Hypothalamus (tissue), 51 donors: Measurements from ENCODE around the gene PREB.
"Not testable (repeated sequence)": the region's sequence is repeated elsewhere in the genome, so short reads cannot be mapped to it uniquely, and the experiment has no call there.

Experiments
- DNase-seq, 51 donors: peaks; one replicate each; lab custom pipeline; 2025; lab: John Stamatoyannopoulos, UW

PREB gene

GRCh38 chr2:27128668-27129571 lies 5.5 kb downstream of the PREB start:
- no peak for DNase-seq

DNA sequence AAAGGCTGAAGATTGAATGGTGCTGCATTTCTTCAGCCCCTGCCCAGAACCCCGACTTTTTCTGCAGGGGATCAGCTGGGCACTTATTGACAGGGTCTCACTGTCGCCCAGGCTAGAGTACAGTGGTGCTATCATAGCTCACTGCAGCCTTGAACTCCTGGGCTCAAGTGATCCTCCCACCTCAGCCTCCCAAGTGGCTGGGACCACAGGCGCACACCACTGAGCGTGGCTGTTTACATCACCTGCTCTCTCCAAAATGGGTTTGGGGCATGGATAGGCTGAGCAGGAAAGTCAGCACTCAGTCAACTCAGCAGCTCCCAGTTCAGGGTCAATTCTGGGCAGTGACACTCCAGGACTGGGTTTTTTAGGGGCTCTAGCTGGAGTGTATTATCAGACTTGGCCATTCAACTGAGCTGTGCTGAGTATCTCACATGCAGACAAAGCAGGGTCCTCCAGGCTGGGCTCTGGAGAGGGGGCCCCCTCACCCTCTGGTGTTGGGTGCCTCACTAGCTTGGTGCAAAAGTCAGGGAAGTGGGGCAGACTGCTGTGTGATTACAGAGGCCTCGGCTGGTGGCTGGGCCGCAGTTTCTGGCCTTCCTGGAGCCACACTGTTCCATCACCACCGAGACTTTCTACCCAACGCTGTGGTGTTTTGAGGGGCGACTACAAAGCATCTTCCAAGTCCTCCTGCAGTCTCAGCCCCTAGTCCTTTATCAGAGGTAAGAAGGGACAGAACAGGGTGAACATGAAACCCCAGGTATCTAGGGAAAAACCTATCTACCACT lies 6.4 kb downstream of the PREB start:
- DNase-seq: no peak

DNA sequence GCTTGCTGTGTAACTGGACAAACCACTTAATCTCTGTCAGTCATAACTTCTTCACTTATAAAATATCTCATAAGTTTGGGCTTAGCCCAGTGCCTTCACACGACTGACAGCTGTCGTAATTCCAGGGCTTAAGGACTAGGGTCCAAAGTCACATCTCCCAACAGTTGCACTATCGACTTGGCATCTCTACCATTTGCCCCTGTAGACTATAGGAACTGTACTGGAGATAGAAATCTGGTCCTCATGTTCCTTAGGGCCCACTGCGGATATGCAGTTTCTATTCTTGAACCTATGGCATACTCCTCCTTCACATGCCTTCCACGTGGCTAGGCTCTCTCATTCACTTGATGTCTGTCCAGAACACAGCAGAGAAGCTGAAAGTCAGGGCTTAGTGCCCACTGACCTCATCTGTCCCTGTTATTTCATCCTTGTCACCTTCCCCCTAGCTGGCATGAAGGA lies 8.2 kb downstream of the PREB start:
- DNase-seq: no peak

DNA sequence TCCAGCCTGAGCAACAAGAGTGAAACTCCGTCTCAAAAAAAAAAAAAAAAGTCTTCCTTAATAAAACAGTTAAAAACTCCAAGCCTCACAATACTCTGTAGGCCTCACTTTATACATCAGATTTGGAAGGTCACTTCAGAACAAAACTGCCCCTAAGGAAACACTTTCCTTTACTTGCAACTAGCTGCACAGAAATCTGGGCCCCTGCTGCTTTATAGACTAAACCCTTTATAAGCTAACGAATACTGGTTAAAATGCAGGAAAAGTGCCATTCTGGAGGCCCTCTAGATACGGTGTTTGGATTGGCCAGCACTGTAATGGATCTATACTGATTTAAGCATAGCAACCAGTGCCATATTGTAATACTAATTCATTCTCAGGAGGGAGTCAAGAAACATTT lies 9.3 kb downstream of the PREB start:
- DNase-seq: no peak

GRCh38 chr2:27123302-27124150 lies 10.9 kb downstream of the PREB start, which contains the start of gene ABHD1:
ABHD1 (plus strand) TSS chr2:27123815; CDS start chr2:27123949, 134 bp downstream.
- peak in 49 of 51 donors; percentile 13 to 82 (median 54) for DNase-seq

DNA sequence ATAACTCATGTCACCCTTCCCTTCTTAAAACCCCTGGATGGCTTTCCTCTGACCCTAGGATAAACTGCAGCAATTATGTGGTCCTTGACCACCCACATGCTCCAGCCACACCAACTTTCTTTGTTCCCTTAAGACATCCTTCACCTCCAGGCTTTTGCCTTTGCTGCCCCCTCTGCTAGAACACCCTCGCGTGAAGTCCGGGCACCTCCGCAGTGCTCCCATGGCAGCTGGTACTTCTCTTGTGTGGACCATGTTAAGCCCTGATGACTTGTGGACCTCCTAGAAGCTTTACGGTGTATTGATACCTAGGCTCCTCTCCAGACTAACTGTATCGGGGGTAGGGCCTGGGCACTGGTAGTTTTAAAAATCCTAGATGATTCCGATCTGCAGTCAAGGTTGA lies 11.6 kb downstream of the PREB start:
- no peak for DNase-seq

DNA sequence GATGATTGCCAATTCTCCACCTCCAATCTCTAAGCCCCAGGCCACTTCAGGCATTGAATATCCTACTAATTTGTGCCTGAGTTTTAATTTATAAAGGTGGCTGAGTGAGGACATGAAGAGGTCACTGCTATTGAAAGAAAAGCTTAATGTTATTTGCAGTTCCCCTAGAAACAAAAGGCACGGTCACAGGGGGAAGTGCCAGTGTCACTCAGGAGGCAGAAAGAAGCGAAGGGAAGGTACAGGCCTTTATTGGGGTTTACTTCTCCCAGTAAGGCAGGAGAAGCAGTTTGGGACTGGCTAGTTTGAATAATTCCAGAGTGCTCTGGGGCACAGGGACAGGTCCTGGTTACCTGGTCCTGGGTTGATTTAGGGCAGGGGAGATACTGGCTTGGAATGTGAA lies 12.5 kb downstream of the PREB start:
- no peak for DNase-seq

DNA sequence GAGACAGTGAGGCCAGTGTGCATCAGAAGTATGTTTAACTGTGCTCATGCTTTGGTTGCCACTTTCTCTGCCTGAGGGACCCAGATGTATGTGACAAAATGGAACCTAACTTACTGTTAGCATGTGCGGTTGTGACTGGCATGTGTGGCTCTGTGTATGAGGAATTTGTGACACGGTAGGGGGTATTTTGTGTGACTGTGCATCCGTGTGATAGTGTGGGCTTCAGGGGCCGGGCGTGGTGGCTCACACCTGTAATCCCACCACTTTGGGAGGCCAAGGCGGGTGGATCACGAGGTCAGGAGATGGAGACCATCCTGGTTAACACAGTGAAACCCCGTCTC lies 15.1 kb downstream of the PREB start:
- not testable (repeated sequence) for DNase-seq

- peak in 7 of 51 donors; percentile 7 to 31 (median 15) for DNase-seq
Measured at GRCh38 chr2:27118525-27119329, 15.7 kb downstream of the PREB start, which contains the start of gene CGREF1. CGREF1 (minus strand) TSS chr2:27119128; CDS start chr2:27104366, 14,762 bp downstream.

DNA sequence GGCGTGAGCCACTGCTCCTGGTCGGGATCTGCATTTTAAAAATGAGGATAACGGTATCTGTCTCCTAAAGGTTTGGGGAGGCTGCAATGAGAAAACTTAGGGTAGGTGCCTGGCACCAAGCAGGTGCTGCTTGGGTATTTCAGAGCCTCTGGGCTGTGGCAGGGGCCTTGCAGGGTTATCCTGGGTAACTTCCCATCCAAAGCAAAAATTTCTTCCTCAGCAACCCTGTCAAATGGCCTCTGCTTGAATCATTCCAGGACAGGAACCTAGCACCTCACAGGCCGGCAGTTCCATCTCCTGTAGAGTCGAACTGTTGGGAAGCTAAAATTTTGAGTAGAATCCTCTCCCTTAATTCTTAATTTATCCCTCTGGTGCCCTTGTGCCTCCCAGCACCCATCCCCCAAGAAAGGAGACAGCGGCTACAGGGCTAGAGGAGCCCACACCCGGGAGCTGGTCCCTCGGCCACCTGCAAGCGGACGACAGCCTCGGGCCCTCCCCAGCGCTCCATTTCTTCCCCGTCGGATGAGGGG lies 16.4 kb downstream of the PREB start:
- peak in 1 of 51 donors; percentile 6 for DNase-seq

DNA sequence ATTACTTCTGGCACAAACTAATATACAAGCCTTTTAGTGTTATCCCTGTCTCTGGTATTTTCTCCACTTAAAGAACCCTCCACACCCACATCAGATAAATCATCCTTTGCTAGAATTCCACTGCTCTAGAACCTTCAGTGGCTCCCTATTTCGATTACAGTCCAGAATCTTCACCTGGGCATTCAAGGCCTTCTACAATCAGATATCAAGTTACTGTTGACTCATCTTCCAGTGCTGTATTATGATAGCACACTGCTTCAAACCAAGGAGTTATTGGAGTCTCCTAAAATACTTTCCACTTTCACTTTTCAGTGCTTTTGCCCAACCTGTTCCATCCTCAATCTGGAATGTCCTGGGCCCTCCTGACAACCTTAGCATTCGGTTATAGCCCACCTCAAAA lies 18.9 kb downstream of the PREB start:
- DNase-seq: no peak

DNA sequence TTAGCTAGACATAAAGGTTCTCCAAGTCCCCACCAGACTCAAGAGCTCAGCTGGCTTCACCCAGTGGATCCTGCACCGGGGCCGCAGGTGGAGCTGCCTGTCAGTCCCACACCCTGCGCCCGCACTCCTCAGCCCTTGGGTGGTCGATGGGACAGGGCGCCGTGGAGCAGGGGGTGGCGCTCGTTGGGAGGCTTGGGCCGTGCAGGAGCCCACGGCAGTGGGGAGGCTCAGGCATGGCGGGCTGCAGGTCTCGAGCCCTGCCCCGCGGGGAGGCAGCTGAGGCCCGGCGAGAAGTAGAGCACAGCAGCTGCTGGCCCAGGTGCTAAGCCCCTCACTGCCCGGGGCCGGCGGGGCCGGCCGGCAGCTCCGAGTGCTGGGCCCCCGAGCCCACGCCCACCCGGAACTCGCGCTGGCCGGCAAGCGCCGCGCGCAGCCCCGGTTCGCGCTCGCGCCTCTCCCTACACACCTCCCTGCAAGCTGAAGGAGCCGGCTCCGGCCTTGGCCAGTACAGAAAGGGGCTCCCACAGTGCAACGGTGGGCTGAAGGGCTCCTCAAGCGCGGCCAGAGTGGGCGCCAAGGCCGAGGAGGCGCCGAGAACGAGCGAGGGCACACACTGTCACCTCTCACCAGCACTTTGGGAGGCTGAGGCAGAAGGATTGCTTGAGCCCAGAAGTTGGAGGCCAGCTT lies 22.9 kb downstream of the PREB start:
- DNase-seq: not testable (repeated sequence)

GRCh38 chr2:27110603-27111352 lies 23.7 kb downstream of the PREB start:
- DNase-seq: not testable (repeated sequence)

GRCh38 chr2:27109083-27109482 lies 25.4 kb downstream of the PREB start:
- no peak for DNase-seq

- DNase-seq: no peak
Measured at GRCh38 chr2:27108221-27108620, 26.2 kb downstream of the PREB start.

DNA sequence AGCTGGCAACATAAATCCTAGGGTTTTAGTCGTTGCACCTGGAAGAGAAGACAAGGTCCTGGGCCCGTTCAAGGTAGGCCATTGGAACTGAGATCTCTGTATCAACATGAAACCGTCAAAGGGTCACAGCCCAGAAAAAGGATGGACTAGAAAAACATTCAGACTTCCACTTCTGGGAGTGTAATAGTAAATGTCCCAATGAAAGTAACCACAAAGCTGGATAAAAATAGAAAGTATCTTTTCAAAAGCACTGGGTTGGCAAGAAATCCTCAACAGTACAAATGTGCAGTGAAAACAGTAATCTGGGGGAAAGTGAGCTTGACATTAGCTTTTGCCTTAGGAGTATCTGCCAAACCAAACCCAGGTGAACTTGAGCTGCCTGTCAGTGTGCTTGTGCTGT lies 28.5 kb downstream of the PREB start:
- no peak for DNase-seq

- no peak for DNase-seq
Measured at GRCh38 chr2:27102329-27102728, 32.1 kb downstream of the PREB start.

DNA sequence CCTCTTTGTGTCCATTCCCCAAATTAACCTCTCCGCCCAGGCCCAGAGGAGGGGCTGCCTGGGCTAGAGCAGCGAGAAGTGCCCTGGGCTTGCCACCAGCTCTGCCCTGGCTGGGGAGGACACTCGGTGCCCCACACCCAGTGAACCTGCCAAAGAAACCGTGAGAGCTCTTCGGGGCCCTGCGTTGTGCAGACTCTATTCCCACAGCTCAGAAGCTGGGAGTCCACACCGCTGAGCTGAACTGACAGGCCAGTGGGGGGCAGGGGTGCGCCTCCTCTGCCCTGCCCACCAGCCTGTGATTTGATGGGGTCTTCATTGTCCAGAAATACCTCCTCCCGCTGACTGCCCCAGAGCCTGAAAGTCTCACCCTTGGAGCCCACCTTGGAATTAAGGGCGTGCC lies 34.4 kb downstream of the PREB start:
- DNase-seq: no peak
